Kidney epithelial cell (primary cell): ENCODE measurements around the gene WWC2. TPM values are rescaled to one million over a fixed set of nuclear protein-coding genes. Genes with fewer than 3 reads are reported as not detected.
"Not testable (repeated sequence)": the region's sequence is repeated elsewhere in the genome, so short reads cannot be mapped to it uniquely, and the experiment has no call there.

Source experiments
- DNase-seq: peaks from one replicate; pipeline ENCODE4 v3.0.0-alpha.2; 2010; ENCODE audit warnings: low read depth
- H3K27me3 ChIP-seq: 2 replicates; pipeline ENCODE4 v1.6.0; 2011; ENCODE audit warnings: low read length; ENCODE audit not compliant: control insufficient read depth, insufficient read depth
- H3K36me3 ChIP-seq: 2 replicates; pipeline ENCODE4 v1.5.1; 2011; ENCODE audit warnings: low read length; ENCODE audit not compliant: control insufficient read depth, insufficient read depth
- H3K4me3 ChIP-seq: 2 replicates; pipeline ENCODE4 v1.5.1; 2011; ENCODE audit warnings: low read depth, mild to moderate bottlenecking, control low read depth, low read length
- total RNA-seq: library from RNA; depleted of rRNA; stranded (reverse); fragments of >200 nt; gene quantifications from 2 replicates; pipeline ENCODE4 v1.2.3, GENCODE V29; 2015
- TF ChIP-seq, protein P1 (sequence below): IDR thresholded peaks from 2 replicates; pipeline ENCODE4 v1.5.1; 2011; ENCODE audit warnings: mild to moderate bottlenecking, moderate library complexity, low read length, control low read depth, inconsistent platforms; ENCODE audit not compliant: insufficient read depth, poor library complexity, severe bottlenecking

Gene WWC2
- total RNA-seq, 1 donor from 2014 or later: 29.0 TPM

GRCh38 chr4:183322326-183322725, 223.3 kb downstream of the WWC2 start, which contains the start of gene CLDN24:
TSS of gene CLDN24 (minus strand) at chr4:183322426. CDS start at chr4:183322426, 0 bp downstream.
- Histone ChIP-seq H3K36me3 (no peaks in the 10 kb centered on the region), H3K27me3 (no peaks in the 10 kb centered on the region), H3K4me3 (no peak within 1 kb of the TSS)
- TF ChIP-seq, protein P1, sequence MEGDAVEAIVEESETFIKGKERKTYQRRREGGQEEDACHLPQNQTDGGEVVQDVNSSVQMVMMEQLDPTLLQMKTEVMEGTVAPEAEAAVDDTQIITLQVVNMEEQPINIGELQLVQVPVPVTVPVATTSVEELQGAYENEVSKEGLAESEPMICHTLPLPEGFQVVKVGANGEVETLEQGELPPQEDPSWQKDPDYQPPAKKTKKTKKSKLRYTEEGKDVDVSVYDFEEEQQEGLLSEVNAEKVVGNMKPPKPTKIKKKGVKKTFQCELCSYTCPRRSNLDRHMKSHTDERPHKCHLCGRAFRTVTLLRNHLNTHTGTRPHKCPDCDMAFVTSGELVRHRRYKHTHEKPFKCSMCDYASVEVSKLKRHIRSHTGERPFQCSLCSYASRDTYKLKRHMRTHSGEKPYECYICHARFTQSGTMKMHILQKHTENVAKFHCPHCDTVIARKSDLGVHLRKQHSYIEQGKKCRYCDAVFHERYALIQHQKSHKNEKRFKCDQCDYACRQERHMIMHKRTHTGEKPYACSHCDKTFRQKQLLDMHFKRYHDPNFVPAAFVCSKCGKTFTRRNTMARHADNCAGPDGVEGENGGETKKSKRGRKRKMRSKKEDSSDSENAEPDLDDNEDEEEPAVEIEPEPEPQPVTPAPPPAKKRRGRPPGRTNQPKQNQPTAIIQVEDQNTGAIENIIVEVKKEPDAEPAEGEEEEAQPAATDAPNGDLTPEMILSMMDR: no peak
- no peak for DNase-seq

DNA sequence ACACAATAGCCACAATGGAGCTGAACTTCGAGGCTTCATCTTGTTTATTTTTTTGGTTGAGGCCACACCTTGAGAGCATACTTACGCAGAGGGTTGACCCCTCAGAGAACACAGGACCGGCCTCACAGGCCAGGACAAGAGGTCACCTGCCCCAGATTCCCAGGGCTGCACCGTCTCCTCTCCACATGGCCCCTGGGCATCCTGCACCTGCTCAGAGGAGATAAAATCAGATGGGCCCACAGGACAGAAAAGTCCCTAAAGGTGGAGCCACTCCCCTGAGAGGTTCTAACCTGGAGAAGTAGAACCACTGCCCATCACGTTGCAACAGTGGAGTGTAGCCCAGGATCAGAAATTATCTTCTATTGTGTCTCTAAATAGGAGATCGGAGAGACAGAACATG, 224.2 kb downstream of the WWC2 start:
- Histone ChIP-seq H3K4me3 (no peak overlapping the region), H3K27me3 (no peaks in the 10 kb centered on the region), H3K36me3 (no peaks in the 10 kb centered on the region)
- no peak for DNase-seq
- TF ChIP-seq, protein P1: no peak

- DNase-seq, H3K4me3 ChIP-seq, H3K36me3 ChIP-seq, H3K27me3 ChIP-seq: not testable (repeated sequence)
Observed at GRCh38 chr4:183324056-183324455, 225.0 kb downstream of the WWC2 start.

DNA sequence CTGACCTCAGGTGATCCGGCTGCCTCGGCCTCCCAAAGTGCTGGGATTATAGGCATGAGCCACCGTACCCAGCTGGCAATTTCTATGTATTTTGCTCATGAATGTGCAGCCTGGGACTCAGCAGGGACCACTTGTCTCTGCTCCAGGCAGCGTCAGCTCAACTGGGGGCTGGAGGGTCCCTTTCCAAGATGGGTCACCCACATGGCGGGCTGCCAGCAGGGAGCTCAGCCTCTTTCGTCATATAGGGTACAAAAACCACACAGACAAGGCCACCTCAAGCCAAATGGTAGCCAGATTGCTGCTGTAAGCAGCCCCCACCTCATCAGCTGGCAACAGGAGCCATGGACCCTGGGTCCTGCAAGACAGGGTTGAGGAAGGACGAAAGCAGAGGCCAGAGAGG, 225.6 kb downstream of the WWC2 start:
- TF ChIP-seq, protein P1: no peak
- H3K36me3 ChIP-seq: no peaks in the 10 kb centered on the region
- H3K27me3 ChIP-seq: no peaks in the 10 kb centered on the region
- no peak overlapping the region for H3K4me3 ChIP-seq
- no peak for DNase-seq

- H3K27me3 ChIP-seq, H3K4me3 ChIP-seq, DNase-seq, H3K36me3 ChIP-seq: not testable (repeated sequence)
Observed at GRCh38 chr4:183326387-183326786, 227.3 kb downstream of the WWC2 start.

DNA sequence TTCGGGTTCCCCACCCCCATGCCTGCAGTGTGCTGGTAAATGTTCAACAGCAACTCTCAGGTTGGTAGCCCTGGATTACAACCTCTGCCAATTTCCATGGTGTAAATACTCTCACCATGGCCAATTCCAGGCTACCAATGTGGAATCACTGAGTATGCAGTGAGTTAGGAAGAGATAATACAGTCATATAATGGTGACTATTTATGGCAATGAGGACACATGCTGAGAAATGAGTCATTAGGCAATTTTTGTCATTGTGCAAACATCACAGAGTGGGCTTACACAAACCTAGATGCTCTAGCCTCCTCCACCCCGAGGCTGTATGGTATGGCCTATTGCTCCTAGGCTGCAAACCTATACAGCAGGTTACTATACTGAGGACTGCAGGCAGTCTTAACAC, 227.8 kb downstream of the WWC2 start:
- Histone ChIP-seq H3K27me3 (no peaks in the 10 kb centered on the region), H3K36me3 (no peaks in the 10 kb centered on the region), H3K4me3 (no peak overlapping the region)
- TF ChIP-seq, protein P1: no peak
- no peak for DNase-seq

- Histone ChIP-seq H3K4me3 (no peak overlapping the region), H3K36me3 (no peaks in the 10 kb centered on the region), H3K27me3 (no peaks in the 10 kb centered on the region)
- TF ChIP-seq, protein P1: no peak
- DNase-seq: no peak
Observed at GRCh38 chr4:183327827-183328226, 228.8 kb downstream of the WWC2 start.
